Liver (tissue), 10 donors: ENCODE data around the gene PP2D1. TPM values are rescaled to one million over a fixed set of nuclear protein-coding genes. Genes with fewer than 3 reads are reported as not detected.

Experiments used
- DNase-seq: peaks from one replicate; pipeline ENCODE4 v3.0.0-alpha.2; 2017; ENCODE audit warnings: low spot score
- H3K27ac ChIP-seq, 2 donors: one replicate each; pipeline ENCODE4 v1.7.0; 2013; ENCODE audit warnings: inconsistent platforms in 2 of 2, low read length in 2 of 2, control low read depth in 1 of 2, low read depth in 1 of 2, mild to moderate bottlenecking in 1 of 2
- H3K27me3 ChIP-seq, 4 donors: one replicate each; pipeline versions ENCODE4 v1.6.1 to v1.7.0; 2013; ENCODE audit warnings: low read length in 3 of 4, inconsistent platforms in 1 of 4, mild to moderate bottlenecking in 1 of 4, moderate library complexity in 1 of 4; ENCODE audit not compliant: control insufficient read depth in 4 of 4, insufficient read depth in 4 of 4
- H3K36me3 ChIP-seq, 4 donors: one replicate each; pipeline versions ENCODE4 v1.6.1 to v1.7.0; 2013; ENCODE audit warnings: low read length in 3 of 4, mild to moderate bottlenecking in 3 of 4, low read depth in 1 of 4, moderate library complexity in 1 of 4; ENCODE audit not compliant: control insufficient read depth in 4 of 4, insufficient read depth in 3 of 4
- H3K4me1 ChIP-seq, 4 donors: one replicate each; pipeline versions ENCODE4 v1.6.1 to v1.7.0; 2013; ENCODE audit warnings: low read length in 3 of 4, mild to moderate bottlenecking in 3 of 4, moderate library complexity in 1 of 4; ENCODE audit not compliant: control insufficient read depth in 4 of 4, insufficient read depth in 4 of 4
- H3K4me3 ChIP-seq, 3 donors: one replicate each; pipeline versions ENCODE4 v1.6.1 to v1.7.0; 2013; ENCODE audit warnings: low read length in 3 of 3, control low read depth in 1 of 3, low read depth in 1 of 3, mild to moderate bottlenecking in 1 of 3
- H3K9ac ChIP-seq, 2 donors: one replicate each; pipeline ENCODE4 v1.7.0; 2013; ENCODE audit warnings: low read length in 2 of 2, mild to moderate bottlenecking in 2 of 2, moderate library complexity in 2 of 2, control low read depth in 1 of 2, low read depth in 1 of 2
- H3K9me3 ChIP-seq, 4 donors: one replicate each; pipeline versions ENCODE4 v1.6.1 to v1.7.0; 2013; ENCODE audit warnings: low read length in 3 of 4; ENCODE audit not compliant: control insufficient read depth in 4 of 4
- ATF3 ChIP-seq: IDR thresholded peaks from 2 replicates; pipeline ENCODE4 v1.6.1; 2016; ENCODE audit warnings: antibody characterized with exemption
- EGR1 ChIP-seq, 2 donors: IDR thresholded peaks; 2 replicates each; pipeline ENCODE4 v1.6.1; 2016 to 2018; ENCODE audit warnings: antibody characterized with exemption in 2 of 2, low read depth in 2 of 2
- FOXA1 ChIP-seq: IDR thresholded peaks from 2 replicates; pipeline ENCODE4 v1.6.1; 2016; ENCODE audit warnings: antibody characterized with exemption
- FOXA2 ChIP-seq: IDR thresholded peaks from 2 replicates; pipeline ENCODE4 v1.6.1; 2016; ENCODE audit warnings: antibody characterized with exemption
- HNF4A ChIP-seq, 2 donors: conservative IDR thresholded peaks; 2 replicates each; pipeline ENCODE4 v1.6.1; 2016; ENCODE audit warnings: antibody characterized with exemption in 2 of 2, mild to moderate bottlenecking in 2 of 2
- HNF4G ChIP-seq: IDR thresholded peaks from 2 replicates; pipeline ENCODE4 v1.6.1; 2016; ENCODE audit warnings: antibody characterized with exemption
- JUND ChIP-seq, 2 donors: IDR thresholded peaks; 2 replicates each; pipeline ENCODE4 v1.6.1; 2016; ENCODE audit warnings: antibody characterized with exemption in 2 of 2
- MAX ChIP-seq: IDR thresholded peaks from 2 replicates; pipeline ENCODE4 v1.6.1; 2016; ENCODE audit warnings: antibody characterized with exemption
- NR2F2 ChIP-seq: IDR thresholded peaks from 2 replicates; pipeline ENCODE4 v1.6.1; 2016; ENCODE audit warnings: antibody characterized with exemption
- RAD21 ChIP-seq, 2 donors: IDR thresholded peaks; 2 replicates each; pipeline ENCODE4 v1.6.1; 2016; ENCODE audit warnings: antibody characterized with exemption in 2 of 2, mild to moderate bottlenecking in 2 of 2
- SP1 ChIP-seq: IDR thresholded peaks from 2 replicates; pipeline ENCODE4 v1.6.1; 2018; ENCODE audit warnings: antibody characterized with exemption, mild to moderate bottlenecking
- TAF1 ChIP-seq: conservative IDR thresholded peaks from 2 replicates; pipeline ENCODE4 v1.6.1; 2016; ENCODE audit warnings: antibody characterized with exemption, mild to moderate bottlenecking
- YY1 ChIP-seq: IDR thresholded peaks from 2 replicates; pipeline ENCODE4 v1.6.1; 2016; ENCODE audit warnings: antibody characterized with exemption, mild to moderate bottlenecking
- ZBTB33 ChIP-seq: IDR thresholded peaks from 2 replicates; pipeline ENCODE4 v1.6.1; 2016; ENCODE audit warnings: antibody characterized with exemption
- WGBS: extraction: QIAGEN DNeasy Blood & Tissue Kit; methylation state at CpG from one replicate; pipeline ENCODE4 v1.1.7; 2013; 5-methylcytosine and 5-hydroxymethylcytosine counted together
- polyA plus RNA-seq, 2 donors: library from polyadenylated mRNA; stranded (reverse) in 1 of 2; unstranded in 1 of 2; fragments of 200-250 nt in 1 of 2; fragments of >200 nt in 1 of 2; fragmentation: Nextera tagmentation in 1 of 2; extraction: Ambion mirVana in 1 of 2; gene quantifications; one replicate each; pipeline versions ENCODE4 v1.2.1 to v1.2.3, GENCODE V29; 2013 to 2015
- small RNA-seq: library from RNA; depleted of rRNA; stranded (forward); fragments of <200 nt; gene quantifications from one replicate; pipeline ENCODE3, GENCODE V24; 2014
- total RNA-seq, 2 donors: library from RNA; depleted of rRNA; stranded (reverse); fragments of >200 nt; gene quantifications; one replicate each; pipeline ENCODE4 v1.2.3, GENCODE V29; 2014
- TF ChIP-seq, protein P1 (sequence below): IDR thresholded peaks from 2 replicates; pipeline ENCODE4 v1.6.1; 2016; ENCODE audit warnings: antibody characterized with exemption, mild to moderate bottlenecking
- donor health status: healthy.
- donor health status: healthy.
- donor health status: healthy.
- donor health status: healthy.
- donor health status: healthy.

The PP2D1 gene
- total and polyA plus RNA-seq, 4 donors, result 0.31 TPM; not detected in 3

DNA sequence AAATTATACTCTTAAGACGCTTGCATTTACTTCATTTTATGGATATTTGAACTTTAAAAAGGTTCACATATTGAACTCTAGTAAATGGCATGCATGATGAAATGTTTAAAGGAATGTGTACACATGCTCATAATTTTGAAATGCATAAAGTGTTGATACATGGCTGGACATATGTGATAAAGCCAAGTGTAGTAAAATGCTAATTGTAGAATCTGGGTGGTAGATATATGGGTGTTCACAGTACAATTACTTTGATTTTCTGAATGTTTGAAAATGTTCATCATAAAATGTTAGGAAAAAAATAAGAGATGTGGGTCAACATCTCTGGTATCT lies 73.8 kb downstream of the PP2D1 start (continued):
- no peak for TF ChIP-seq ATF3

- 59% methylated on average over 7 of the region's 7 CpGs for WGBS
- DNase-seq, result no peak
- Histone ChIP-seq H3K27ac (no peak overlapping the region), H3K4me1 (no peaks in the 10 kb centered on the region), H3K36me3 (no peaks in the 10 kb centered on the region), H3K9me3 (no peaks in the 10 kb centered on the region), H3K27me3 (peaks cover 0 to 6% (median under 1%) of the 10 kb centered on the region in 4 donors), H3K9ac (no peak overlapping the region), H3K4me3 (no peak overlapping the region)
- TF ChIP-seq HNF4A (conservative IDR thresholded peaks at IDR 0.05) (no peak), RAD21 (IDR thresholded peaks at IDR 0.05) (no peak), FOXA1 (no peak), TAF1 (no peak), SP1 (no peak), HNF4G (no peak), JUND (IDR thresholded peaks at IDR 0.05) (no peak), FOXA2 (no peak), EGR1 (IDR thresholded peaks at IDR 0.05; ENCODE audit: low read depth in 2 of 2) (no peak), YY1 (no peak), ZBTB33 (no peak), ATF3 (no peak), MAX (no peak), NR2F2 (no peak)
- TF ChIP-seq, protein P1, sequence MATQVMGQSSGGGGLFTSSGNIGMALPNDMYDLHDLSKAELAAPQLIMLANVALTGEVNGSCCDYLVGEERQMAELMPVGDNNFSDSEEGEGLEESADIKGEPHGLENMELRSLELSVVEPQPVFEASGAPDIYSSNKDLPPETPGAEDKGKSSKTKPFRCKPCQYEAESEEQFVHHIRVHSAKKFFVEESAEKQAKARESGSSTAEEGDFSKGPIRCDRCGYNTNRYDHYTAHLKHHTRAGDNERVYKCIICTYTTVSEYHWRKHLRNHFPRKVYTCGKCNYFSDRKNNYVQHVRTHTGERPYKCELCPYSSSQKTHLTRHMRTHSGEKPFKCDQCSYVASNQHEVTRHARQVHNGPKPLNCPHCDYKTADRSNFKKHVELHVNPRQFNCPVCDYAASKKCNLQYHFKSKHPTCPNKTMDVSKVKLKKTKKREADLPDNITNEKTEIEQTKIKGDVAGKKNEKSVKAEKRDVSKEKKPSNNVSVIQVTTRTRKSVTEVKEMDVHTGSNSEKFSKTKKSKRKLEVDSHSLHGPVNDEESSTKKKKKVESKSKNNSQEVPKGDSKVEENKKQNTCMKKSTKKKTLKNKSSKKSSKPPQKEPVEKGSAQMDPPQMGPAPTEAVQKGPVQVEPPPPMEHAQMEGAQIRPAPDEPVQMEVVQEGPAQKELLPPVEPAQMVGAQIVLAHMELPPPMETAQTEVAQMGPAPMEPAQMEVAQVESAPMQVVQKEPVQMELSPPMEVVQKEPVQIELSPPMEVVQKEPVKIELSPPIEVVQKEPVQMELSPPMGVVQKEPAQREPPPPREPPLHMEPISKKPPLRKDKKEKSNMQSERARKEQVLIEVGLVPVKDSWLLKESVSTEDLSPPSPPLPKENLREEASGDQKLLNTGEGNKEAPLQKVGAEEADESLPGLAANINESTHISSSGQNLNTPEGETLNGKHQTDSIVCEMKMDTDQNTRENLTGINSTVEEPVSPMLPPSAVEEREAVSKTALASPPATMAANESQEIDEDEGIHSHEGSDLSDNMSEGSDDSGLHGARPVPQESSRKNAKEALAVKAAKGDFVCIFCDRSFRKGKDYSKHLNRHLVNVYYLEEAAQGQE, result no peak
Observed at GRCh38 chr3:19937459-19938294, 74.4 kb downstream of the PP2D1 start.

Small RNAs within 50 kb of the gene (small RNA-seq; reads per million reads assigned to genes)
- not detected for gene RNU4-85P
- gene RPL39P18, result not detected

Other genes with a start within 250 kb of the PP2D1 start
- gene EFHB, start 78.0 kb downstream of the PP2D1 start, total RNA-seq, result under 1 TPM; 0.33 to 0.37 TPM
- under 1 TPM in 1 of 2 donors, not detected in 1; 0.05 TPM for gene EFHB, start 78.0 kb downstream of the PP2D1 start, polyA plus RNA-seq
- gene RAB5A, start 65.2 kb downstream of the PP2D1 start, total RNA-seq, result 10 to 100 TPM; 31.7 to 37.9 TPM
- 10 to 100 TPM; 15.2 to 20.0 TPM for gene RAB5A, start 65.2 kb downstream of the PP2D1 start, polyA plus RNA-seq
- 10 to 100 TPM; 20.6 to 58.5 TPM for gene KAT2B, start 28.2 kb upstream of the PP2D1 start, total RNA-seq
- 10 to 100 TPM in 1 of 2 donors, 1 to 10 TPM in 1; 7.5 to 12.0 TPM for gene KAT2B, start 28.2 kb upstream of the PP2D1 start, polyA plus RNA-seq
- 1 to 10 TPM in 1 of 2 donors, under 1 TPM in 1; 0.42 to 9.6 TPM for gene SGO1, start 173.9 kb upstream of the PP2D1 start, total RNA-seq
- gene SGO1, start 173.9 kb upstream of the PP2D1 start, polyA plus RNA-seq, result under 1 TPM; 0.69 to 0.74 TPM